ENCODE measurements around the gene IFIT2.

IFIT2 gene

DNA sequence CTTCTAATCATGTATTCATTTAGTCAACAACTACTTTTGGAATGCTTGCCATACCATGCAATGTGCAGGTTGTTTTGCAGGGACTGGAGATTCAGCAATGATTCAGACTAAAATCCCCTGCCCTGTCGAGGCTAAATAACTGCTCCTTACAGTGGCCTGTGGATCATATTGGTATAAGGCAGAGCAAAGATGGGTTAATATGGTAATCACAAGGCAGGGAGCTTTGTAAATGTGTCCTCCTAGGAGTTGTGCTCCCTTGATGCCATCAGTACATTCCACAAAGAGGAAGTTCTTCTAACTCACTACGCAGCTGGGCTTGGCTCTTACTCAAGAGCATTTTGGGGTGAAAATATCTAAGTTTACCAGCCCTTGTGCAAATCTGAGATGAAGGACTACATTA lies 614 bp upstream of the IFIT2 start:
- no peak for TF ChIP-seq EP300 (IDR thresholded peaks at IDR 0.05; ENCODE audit: borderline replicate concordance)
- no peak for TF ChIP-seq CREB1 (IDR thresholded peaks at IDR 0.05; ENCODE audit: low read depth)
- TF ChIP-seq ZBTB7A (IDR thresholded peaks at IDR 0.05; ENCODE audit: low read depth): no peak
- TF ChIP-seq, protein P1, sequence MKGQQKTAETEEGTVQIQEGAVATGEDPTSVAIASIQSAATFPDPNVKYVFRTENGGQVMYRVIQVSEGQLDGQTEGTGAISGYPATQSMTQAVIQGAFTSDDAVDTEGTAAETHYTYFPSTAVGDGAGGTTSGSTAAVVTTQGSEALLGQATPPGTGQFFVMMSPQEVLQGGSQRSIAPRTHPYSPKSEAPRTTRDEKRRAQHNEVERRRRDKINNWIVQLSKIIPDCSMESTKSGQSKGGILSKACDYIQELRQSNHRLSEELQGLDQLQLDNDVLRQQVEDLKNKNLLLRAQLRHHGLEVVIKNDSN (IDR thresholded peaks at IDR 0.05): no peak
- TF ChIP-seq TCF12 (IDR thresholded peaks at IDR 0.05; ENCODE audit: low read depth): no peak
- no peak for TF ChIP-seq CEBPB (IDR thresholded peaks at IDR 0.05)

DNA sequence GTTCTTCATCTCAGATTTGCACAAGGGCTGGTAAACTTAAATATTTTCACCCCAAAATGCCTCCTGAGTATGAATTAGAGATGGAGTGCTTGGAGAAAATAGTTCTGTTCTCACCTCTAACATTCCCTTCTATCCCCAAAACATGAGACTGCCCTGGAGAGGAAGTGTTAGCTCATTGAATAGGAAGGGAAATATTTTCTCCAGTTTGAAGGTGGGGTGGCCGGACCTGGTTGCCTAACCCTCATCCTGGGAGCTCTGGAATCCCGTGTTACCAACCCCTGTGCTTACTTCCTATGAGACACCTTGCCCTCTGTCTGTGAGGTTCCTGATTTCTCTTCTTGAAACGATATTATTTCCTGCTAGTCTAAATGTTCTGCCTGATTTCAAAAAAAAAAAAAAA lies 779 bp downstream of the IFIT2 start:
- TF ChIP-seq, protein P1 (IDR thresholded peaks at IDR 0.05): no peak
- no peak for TF ChIP-seq TAF1 (IDR thresholded peaks at IDR 0.05; ENCODE audit: low read depth)
- TF ChIP-seq ZBTB7A (IDR thresholded peaks at IDR 0.05; ENCODE audit: low read depth): no peak

- no peak for TF ChIP-seq TCF12 (IDR thresholded peaks at IDR 0.05; ENCODE audit: low read depth)
- TF ChIP-seq ZBTB7A (IDR thresholded peaks at IDR 0.05; ENCODE audit: low read depth): no peak
- no peak for TF ChIP-seq EGR1 (IDR thresholded peaks at IDR 0.05)
- TF ChIP-seq NFIC (IDR thresholded peaks at IDR 0.05): no peak
- TF ChIP-seq TEAD4 (IDR thresholded peaks at IDR 0.05): no peak
- TF ChIP-seq CEBPB (IDR thresholded peaks at IDR 0.05): no peak
- TF ChIP-seq MAX (IDR thresholded peaks at IDR 0.05): no peak
Measured at GRCh38 chr10:89303161-89303560, 1.3 kb downstream of the IFIT2 start.

- TF ChIP-seq TAF1 (IDR thresholded peaks at IDR 0.05; ENCODE audit: low read depth): no peak
- no peak for TF ChIP-seq FOXM1 (IDR thresholded peaks at IDR 0.05; ENCODE audit: borderline replicate concordance, low read depth)
- TF ChIP-seq CREB1 (IDR thresholded peaks at IDR 0.05; ENCODE audit: low read depth): no peak
- TF ChIP-seq MAX (IDR thresholded peaks at IDR 0.05): no peak
- TF ChIP-seq TCF12 (IDR thresholded peaks at IDR 0.05; ENCODE audit: low read depth): no peak
- no peak for TF ChIP-seq EGR1 (IDR thresholded peaks at IDR 0.05)
- TF ChIP-seq, protein P1 (IDR thresholded peaks at IDR 0.05): no peak
- TF ChIP-seq NFIC (IDR thresholded peaks at IDR 0.05): no peak
- TF ChIP-seq ZBTB7A (IDR thresholded peaks at IDR 0.05; ENCODE audit: low read depth): no peak
- no peak for TF ChIP-seq RAD21 (IDR thresholded peaks at IDR 0.05; ENCODE audit: low read depth)
Measured at GRCh38 chr10:89304026-89304425, 2.2 kb downstream of the IFIT2 start.

GRCh38 chr10:89304446-89304845 lies 2.6 kb downstream of the IFIT2 start:
- no peak for TF ChIP-seq CEBPB (IDR thresholded peaks at IDR 0.05)
- no peak for TF ChIP-seq FOXM1 (IDR thresholded peaks at IDR 0.05; ENCODE audit: borderline replicate concordance, low read depth)
- TF ChIP-seq EP300 (IDR thresholded peaks at IDR 0.05; ENCODE audit: borderline replicate concordance): no peak
- TF ChIP-seq TAF1 (IDR thresholded peaks at IDR 0.05; ENCODE audit: low read depth): no peak
- TF ChIP-seq, protein P1 (IDR thresholded peaks at IDR 0.05): no peak
- TF ChIP-seq ZBTB7A (IDR thresholded peaks at IDR 0.05; ENCODE audit: low read depth): no peak
- TF ChIP-seq YY1 (IDR thresholded peaks at IDR 0.05; ENCODE audit: low read depth): no peak
- no peak for TF ChIP-seq NFIC (IDR thresholded peaks at IDR 0.05)
- no peak for TF ChIP-seq TCF12 (IDR thresholded peaks at IDR 0.05; ENCODE audit: low read depth)
- TF ChIP-seq RAD21 (IDR thresholded peaks at IDR 0.05; ENCODE audit: low read depth): no peak
- no peak for TF ChIP-seq REST (IDR thresholded peaks at IDR 0.05; ENCODE audit: low read depth)
- no peak for TF ChIP-seq CREB1 (IDR thresholded peaks at IDR 0.05; ENCODE audit: low read depth)
- TF ChIP-seq EGR1 (IDR thresholded peaks at IDR 0.05): no peak
- no peak for TF ChIP-seq MAX (IDR thresholded peaks at IDR 0.05)
- TF ChIP-seq TEAD4 (IDR thresholded peaks at IDR 0.05): no peak

DNA sequence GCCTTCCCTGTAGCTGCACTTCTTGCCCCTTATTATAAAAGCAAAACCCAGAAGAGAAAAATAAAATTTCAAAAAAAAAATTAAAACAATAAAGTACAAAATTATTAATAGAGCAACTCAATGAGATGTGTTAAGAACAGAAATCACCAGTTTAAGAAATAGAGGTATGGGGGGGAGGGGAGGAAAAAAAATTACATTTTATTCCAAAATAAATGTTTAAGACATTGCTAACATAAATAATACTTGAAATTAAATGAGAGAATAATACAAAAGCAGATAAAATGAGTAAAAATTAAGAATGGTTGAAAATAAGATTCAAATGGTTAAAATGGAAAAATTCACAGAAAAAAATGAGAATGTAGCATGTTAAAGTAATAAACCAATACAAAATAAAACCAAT lies 3.1 kb downstream of the IFIT2 start:
- TF ChIP-seq EGR1 (IDR thresholded peaks at IDR 0.05) (no peak), REST (IDR thresholded peaks at IDR 0.05; ENCODE audit: low read depth) (no peak), TCF12 (IDR thresholded peaks at IDR 0.05; ENCODE audit: low read depth) (no peak), ZBTB7A (IDR thresholded peaks at IDR 0.05; ENCODE audit: low read depth) (no peak), CEBPB (IDR thresholded peaks at IDR 0.05) (no peak), RAD21 (IDR thresholded peaks at IDR 0.05; ENCODE audit: low read depth) (no peak), EP300 (IDR thresholded peaks at IDR 0.05; ENCODE audit: borderline replicate concordance) (no peak), MAX (IDR thresholded peaks at IDR 0.05) (no peak), NFIC (IDR thresholded peaks at IDR 0.05) (no peak), TEAD4 (IDR thresholded peaks at IDR 0.05) (no peak), FOXM1 (IDR thresholded peaks at IDR 0.05; ENCODE audit: borderline replicate concordance, low read depth) (no peak), CREB1 (IDR thresholded peaks at IDR 0.05; ENCODE audit: low read depth) (no peak), YY1 (IDR thresholded peaks at IDR 0.05; ENCODE audit: low read depth) (no peak)
- TF ChIP-seq, protein P1 (IDR thresholded peaks at IDR 0.05): no peak

Data from Ishikawa (cell line).